Brain microvascular endothelial cell (primary cell): ENCODE results near the gene SDK1.

Experiments
- DNase-seq: peaks from one replicate; pipeline ENCODE4 v3.0.0-alpha.2; 2020
- H3K27ac ChIP-seq: fragments of 250-450 bp; sonication (Bioruptor Pico); 2 replicates; pipeline ENCODE4 v1.5.1; 2020; ENCODE audit warnings: mild to moderate bottlenecking, moderate library complexity
- H3K27me3 ChIP-seq: fragments of 250-450 bp; sonication (Bioruptor Pico); replicated peaks from 2 replicates; pipeline ENCODE4 v1.5.1; 2020; ENCODE audit warnings: mild to moderate bottlenecking
- H3K36me3 ChIP-seq: fragments of 250-450 bp; sonication (Bioruptor Pico); replicated peaks from 2 replicates; pipeline ENCODE4 v1.5.1; 2020; ENCODE audit warnings: mild to moderate bottlenecking
- H3K4me3 ChIP-seq: 2 replicates; pipeline ENCODE4 v1.5.1; 2011; ENCODE audit warnings: low read depth, mild to moderate bottlenecking, control low read depth, low read length, moderate library complexity
- CTCF ChIP-seq: IDR thresholded peaks from 2 replicates; pipeline ENCODE4 v1.5.1; 2011; ENCODE audit warnings: low read depth, mild to moderate bottlenecking, moderate library complexity, low read length, control low read depth, inconsistent platforms; ENCODE audit errors: missing control alignments
- in situ Hi-C: cut with HindIII; loops from 2 replicates; pipeline ENCODE4 v1.10.0; 2017; ENCODE audit warnings: low sequenced_read_pairs, low pct_ligation_motif_present

The SDK1 gene

GRCh38 chr7:4191525-4191924 is 890.5 kb downstream of the SDK1 start:
- Histone ChIP-seq H3K27me3 (no peaks in the 10 kb centered on the region), H3K36me3 (no peaks in the 10 kb centered on the region), H3K27ac (no peak overlapping the region), H3K4me3 (no peak overlapping the region)
- in situ Hi-C loops = no loop called here
- no peak for TF ChIP-seq CTCF
- DNase-seq = no peak

- in situ Hi-C loops = no loop called here
- Histone ChIP-seq H3K27ac (no peak overlapping the region), H3K36me3 (no peaks in the 10 kb centered on the region), H3K4me3 (no peak overlapping the region), H3K27me3 (no peaks in the 10 kb centered on the region)
- DNase-seq = no peak
- TF ChIP-seq CTCF = no peak
Measured at GRCh38 chr7:4195660-4196059, 894.6 kb downstream of the SDK1 start.

- in situ Hi-C loops = no loop called here
- no peaks in the 10 kb centered on the region for H3K36me3 ChIP-seq
- H3K4me3 ChIP-seq = no peak overlapping the region
- no peak for DNase-seq
- H3K27ac ChIP-seq = no peak overlapping the region
- no peaks in the 10 kb centered on the region for H3K27me3 ChIP-seq
- no peak for TF ChIP-seq CTCF
Measured at GRCh38 chr7:4196121-4196819, 895.2 kb downstream of the SDK1 start.

GRCh38 chr7:4198301-4198700 is 897.2 kb downstream of the SDK1 start:
- DNase-seq = no peak
- TF ChIP-seq CTCF = no peak
- Histone ChIP-seq H3K27ac (no peak overlapping the region), H3K36me3 (no peaks in the 10 kb centered on the region), H3K4me3 (no peak overlapping the region), H3K27me3 (no peaks in the 10 kb centered on the region)
- in situ Hi-C loops = no loop called here

- DNase-seq = no peak
Measured at GRCh38 chr7:4200546-4201094, 899.6 kb downstream of the SDK1 start.

More at GRCh38 chr7:4200546-4201094, 899.6 kb downstream of the SDK1 start:
- Histone ChIP-seq H3K27ac (no peak overlapping the region), H3K27me3 (no peaks in the 10 kb centered on the region), H3K4me3 (no peak overlapping the region), H3K36me3 (no peaks in the 10 kb centered on the region)
- in situ Hi-C loops = no loop called here
- TF ChIP-seq CTCF = no peak
